Endothelial cell of umbilical vein (primary cell): ENCODE measurements around the gene MUC5AC. TPM values are rescaled to one million over a fixed set of nuclear protein-coding genes. Genes with fewer than 3 reads are reported as not detected.

ENCODE experiments used
- BruUV-seq: library from RNA; stranded (reverse); fragments of 400-500 nt; replicated peaks from 2 replicates; lab custom pipeline; 2021; lab: Mats Ljungman, UMichigan
- CTCF ChIA-PET: fragments of 300-600, 350-600 bp; sonication (Branson Sonifier 250); formaldehyde crosslinking; loops from one replicate; lab custom pipeline; 2021; ENCODE audit warnings: antibody characterized with exemption, inconsistent platforms; lab: Charles Lee
- POLR2A ChIA-PET: fragments of 300-600, 350-600 bp; sonication (Branson Sonifier 250); formaldehyde crosslinking; loops from one replicate; lab custom pipeline; 2021; ENCODE audit warnings: antibody characterized with exemption, inconsistent platforms; lab: Charles Lee
- DNase-seq: peaks from one replicate; pipeline ENCODE4 v3.0.0-alpha.2; 2011; ENCODE audit warnings: low read depth, low spot score
- FAIRE-seq: peaks from 2 replicates; lab custom pipeline; 2011; peaks lifted over from hg19 to GRCh38; lab: Jason Lieb, UNC
- H2AFZ ChIP-seq: 2 replicates; pipeline ENCODE4 v1.6.0; 2012; ENCODE audit warnings: low read depth, low read length, control low read depth, inconsistent platforms
- H3K27ac ChIP-seq: 2 replicates; pipeline ENCODE4 v1.5.1; 2011; ENCODE audit warnings: low read depth, mild to moderate bottlenecking, control low read depth, low read length, moderate library complexity; ENCODE audit not compliant: insufficient read depth
- H3K27me3 ChIP-seq, 2 experiments: 2 replicates each; pipeline versions ENCODE4 v1.6.0 to v1.6.1; 2011; ENCODE audit warnings: low read length in 2 of 2, mixed read lengths in 1 of 2; ENCODE audit not compliant: control insufficient read depth in 2 of 2, insufficient read depth in 2 of 2
- H3K36me3 ChIP-seq, 2 experiments: 2 replicates in 1 of 2; 3 replicates in 1 of 2; pipeline ENCODE4 v1.5.1; 2011; ENCODE audit warnings: low read length in 2 of 2, mild to moderate bottlenecking in 1 of 2, moderate library complexity in 1 of 2; ENCODE audit not compliant: control insufficient read depth in 2 of 2, insufficient read depth in 2 of 2; ENCODE audit errors: extremely low read depth in 1 of 2
- H3K4me1 ChIP-seq: 3 replicates; pipeline ENCODE4 v1.5.1; 2011; ENCODE audit warnings: mild to moderate bottlenecking, low read length; ENCODE audit not compliant: control insufficient read depth, insufficient read depth; ENCODE audit errors: extremely low read depth
- H3K4me2 ChIP-seq: 2 replicates; pipeline ENCODE4 v1.6.1; 2011; ENCODE audit warnings: low read length, control low read depth, mixed read lengths; ENCODE audit not compliant: insufficient read depth
- H3K4me3 ChIP-seq, 3 experiments: fragments of 200-600 bp in 1 of 3; sonication (generic), shearing (Covaris generic) in 1 of 3; replicated peaks in 1 of 3; 2 replicates each; pipeline ENCODE4 v1.5.1; 2011 to 2016; ENCODE audit warnings: control low read depth in 3 of 3, low read length in 3 of 3, mild to moderate bottlenecking in 2 of 3, inconsistent platforms in 1 of 3, low read depth in 1 of 3, moderate library complexity in 1 of 3; ENCODE audit not compliant: insufficient read depth in 1 of 3
- H3K79me2 ChIP-seq: 2 replicates; pipeline ENCODE4 v1.6.0; 2012; ENCODE audit warnings: low read length, inconsistent platforms; ENCODE audit not compliant: control insufficient read depth, insufficient read depth
- H3K9ac ChIP-seq: replicated peaks from 2 replicates; pipeline ENCODE3; 2011; ENCODE audit warnings: low read length, control low read depth; ENCODE audit not compliant: insufficient read depth; ENCODE audit errors: extremely low read depth
- H3K9me1 ChIP-seq: replicated peaks from 3 replicates; pipeline ENCODE4 v1.6.0; 2011; ENCODE audit warnings: mild to moderate bottlenecking, low read length; ENCODE audit not compliant: control insufficient read depth, insufficient read depth; ENCODE audit errors: extremely low read depth
- H3K9me3 ChIP-seq: replicated peaks from 2 replicates; pipeline ENCODE4 v1.5.1; 2012; ENCODE audit warnings: low read length, inconsistent platforms; ENCODE audit not compliant: control insufficient read depth, insufficient read depth
- H4K20me1 ChIP-seq: replicated peaks from 2 replicates; pipeline ENCODE3; 2011; ENCODE audit warnings: mild to moderate bottlenecking, low read length; ENCODE audit not compliant: control insufficient read depth, insufficient read depth; ENCODE audit errors: extremely low read depth
- CTCF ChIP-seq, 2 donors: IDR thresholded peaks; 1 replicate in 1 of 2; 2 replicates in 1 of 2; pipeline ENCODE4 v1.5.1; 2011; ENCODE audit warnings: low read length in 2 of 2, mild to moderate bottlenecking in 2 of 2, moderate library complexity in 2 of 2, control low read depth in 1 of 2, inconsistent platforms in 1 of 2, low read depth in 1 of 2; ENCODE audit not compliant: insufficient read depth in 1 of 2; ENCODE audit errors: extremely low read depth in 1 of 2
- GATA2 ChIP-seq: IDR thresholded peaks from 2 replicates; pipeline ENCODE4 v1.7.0; 2011; ENCODE audit warnings: low read depth, mild to moderate bottlenecking, moderate library complexity, mixed read lengths, low read length; ENCODE audit not compliant: insufficient read length, insufficient read depth
- MYC ChIP-seq: IDR thresholded peaks from one replicate; pipeline ENCODE4 v1.6.1; 2011; ENCODE audit warnings: mild to moderate bottlenecking, low read depth, low read length
- POLR2A ChIP-seq: IDR thresholded peaks from 2 replicates; pipeline ENCODE4 v1.6.1; 2012; ENCODE audit warnings: low read depth, mild to moderate bottlenecking, control low read depth, low read length
- dilution Hi-C: fragments of 300-500 bp; cut with MboI; formaldehyde crosslinking; loops from one replicate; pipeline ENCODE4 v1.15.0; 2019; ENCODE audit warnings: low sequenced_read_pairs; ENCODE audit not compliant: extremely low pct_ligation_motif_present
- intact Hi-C: fragments of 100-400 bp; cut with micrococcal nuclease; formaldehyde crosslinking; loops from one replicate; pipeline ENCODE4 v1.10.0; 2022
- polyA plus RNA-seq, 4 experiments: library from polyadenylated mRNA; depleted of rRNA in 3 of 4; stranded (reverse) in 3 of 4; unstranded in 1 of 4; fragments of >200 nt; gene quantifications; 2 replicates each; pipeline versions ENCODE4 v1.2.1 to v1.2.3, GENCODE V29; 2011 to 2012; ENCODE audit warnings: missing spikeins in 1 of 4
- total RNA-seq: library from RNA; stranded (reverse); gene quantifications from 2 replicates; pipeline ENCODE4 v1.2.3, GENCODE V29; 2021
- TF ChIP-seq, protein P1 (sequence below): IDR thresholded peaks from 2 replicates; pipeline ENCODE4 v1.6.1; 2011; ENCODE audit not compliant: insufficient read depth, insufficient read length

MUC5AC gene
- total and polyA plus RNA-seq, 2 donors (not counting 3 experiments of a cell fraction or from before 2014, with no cell fraction given) = not detected

GRCh38 chr11:1197886-1198560, 40.3 kb downstream of the MUC5AC start:
- Histone ChIP-seq H3K9ac (no peak overlapping the region), H3K36me3 (no peaks in the 10 kb centered on the region), H4K20me1 (no peaks in the 10 kb centered on the region), H3K4me3 (no peak overlapping the region), H3K4me2 (no peak overlapping the region), H3K79me2 (no peaks in the 10 kb centered on the region), H3K4me1 (no peaks in the 10 kb centered on the region), H3K9me3 (no peaks in the 10 kb centered on the region), H2AFZ (no peak overlapping the region), H3K9me1 (no peaks in the 10 kb centered on the region), H3K27ac (no peak overlapping the region), H3K27me3 (no peaks in the 10 kb centered on the region)
- intact Hi-C loops (no loop called here), dilution Hi-C loops (no loop called here)
- no peak for FAIRE-seq
- no peak for TF ChIP-seq CTCF (IDR thresholded peaks at IDR 0.05; ENCODE audit: extremely low read depth in 1 of 2, insufficient read depth in 1 of 2, low read depth in 1 of 2, low read length in 2 of 2)
- TF ChIP-seq GATA2 = no peak
- no peak for TF ChIP-seq POLR2A
- TF ChIP-seq MYC = no peak
- TF ChIP-seq, protein P1, sequence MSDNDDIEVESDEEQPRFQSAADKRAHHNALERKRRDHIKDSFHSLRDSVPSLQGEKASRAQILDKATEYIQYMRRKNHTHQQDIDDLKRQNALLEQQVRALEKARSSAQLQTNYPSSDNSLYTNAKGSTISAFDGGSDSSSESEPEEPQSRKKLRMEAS = no peak
- BruUV-seq = no TSS peak
- ChIA-PET POLR2A (no interaction called here), CTCF (no interaction called here)
- no peak for DNase-seq
